NCI-H1417 treated with DMSO at 0.1 percent for 48 hours (cell line): Measurements from ENCODE around the gene UBASH3B.

ENCODE experiments used
- DNase-seq: peaks from one replicate; lab custom pipeline; 2025; lab: John Stamatoyannopoulos, UW

UBASH3B gene

GRCh38 chr11:122785031-122785541, 129.6 kb downstream of the UBASH3B start:
- no peak for DNase-seq

- DNase-seq: no peak
Measured at GRCh38 chr11:122786896-122787295, 131.4 kb downstream of the UBASH3B start.

- DNase-seq: no peak
Measured at GRCh38 chr11:122788781-122789535, 133.4 kb downstream of the UBASH3B start.

GRCh38 chr11:122789907-122790306, 134.4 kb downstream of the UBASH3B start:
- DNase-seq: no peak

- DNase-seq: no peak
Measured at GRCh38 chr11:122791411-122791810, 135.9 kb downstream of the UBASH3B start.

GRCh38 chr11:122791836-122792235, 136.3 kb downstream of the UBASH3B start:
- no peak for DNase-seq

- DNase-seq: no peak
Measured at GRCh38 chr11:122793515-122793914, 138.0 kb downstream of the UBASH3B start.

GRCh38 chr11:122795307-122795706, 139.8 kb downstream of the UBASH3B start:
- no peak for DNase-seq

- DNase-seq: no peak
Measured at GRCh38 chr11:122796128-122796717, 140.7 kb downstream of the UBASH3B start.

GRCh38 chr11:122797651-122798050, 142.1 kb downstream of the UBASH3B start:
- no peak for DNase-seq

GRCh38 chr11:122799406-122800105, 144.0 kb downstream of the UBASH3B start:
- DNase-seq: no peak

GRCh38 chr11:122802876-122803275, 147.4 kb downstream of the UBASH3B start:
- DNase-seq: no peak

- no peak for DNase-seq
Measured at GRCh38 chr11:122803306-122803705, 147.8 kb downstream of the UBASH3B start.

GRCh38 chr11:122803716-122804115, 148.2 kb downstream of the UBASH3B start:
- no peak for DNase-seq

- no peak for DNase-seq
Measured at GRCh38 chr11:122804161-122804560, 148.6 kb downstream of the UBASH3B start.

- DNase-seq: no peak
Measured at GRCh38 chr11:122804796-122805195, 149.3 kb downstream of the UBASH3B start.

- no peak for DNase-seq
Measured at GRCh38 chr11:122807731-122808477, 152.4 kb downstream of the UBASH3B start.

- no peak for DNase-seq
Measured at GRCh38 chr11:122808478-122808869, 153.0 kb downstream of the UBASH3B start.

GRCh38 chr11:122809866-122810265, 154.3 kb downstream of the UBASH3B start:
- no peak for DNase-seq

- no peak for DNase-seq
Measured at GRCh38 chr11:122811721-122812120, 156.2 kb downstream of the UBASH3B start.

GRCh38 chr11:122812638-122813037, 157.1 kb downstream of the UBASH3B start:
- no peak for DNase-seq
